B cell (primary cell): ENCODE results near the gene THOP1. TPM values are rescaled to one million over a fixed set of nuclear protein-coding genes. Genes with fewer than 3 reads are reported as not detected.

Experiments used
- ATAC-seq: fragments of 200-7000 bp; cut with Tn5 transposase; one replicate; pipeline ENCODE4 v1.10.0; 2021; ENCODE audit warnings: low read depth, mild to moderate bottlenecking, moderate number of reproducible peaks, moderate library complexity
- CTCF ChIA-PET: fragments of 350-600 bp; sonication (Branson Sonifier 250); formaldehyde crosslinking; loops from one replicate; lab custom pipeline; 2021; ENCODE audit warnings: antibody characterized with exemption, inconsistent platforms; lab: Charles Lee
- POLR2A ChIA-PET: fragments of 350-600 bp; sonication (Branson Sonifier 250); formaldehyde crosslinking; loops from one replicate; lab custom pipeline; 2021; ENCODE audit warnings: antibody characterized with exemption; lab: Charles Lee
- DNase-seq: peaks from one replicate; pipeline ENCODE4 v3.0.0; 2013
- H2AFZ ChIP-seq: 2 replicates; pipeline ENCODE4 v1.6.1; 2012; ENCODE audit warnings: mild to moderate bottlenecking, low read depth, low read length; ENCODE audit not compliant: insufficient read depth, poor library complexity, severe bottlenecking
- H3K27ac ChIP-seq, 2 donors: 1 replicate in 1 of 2; 2 replicates in 1 of 2; pipeline ENCODE4 v1.5.1; 2012 to 2013; ENCODE audit warnings: low read length in 2 of 2, mild to moderate bottlenecking in 2 of 2, moderate library complexity in 1 of 2
- H3K27me3 ChIP-seq, 4 experiments: fragments of 200-600 bp in 1 of 4; sonication (generic) in 1 of 4; replicated peaks in 1 of 4; 1 replicate in 2 of 4; 2 replicates in 2 of 4; pipeline versions ENCODE4 v1.6.1 to v1.7.0; 2013 to 2016; ENCODE audit warnings: low read length in 3 of 4, mild to moderate bottlenecking in 2 of 4, mixed read lengths in 1 of 4, moderate library complexity in 1 of 4; ENCODE audit not compliant: insufficient read depth in 4 of 4, control insufficient read depth in 3 of 4; ENCODE audit errors: control extremely low read depth in 1 of 4
- H3K36me3 ChIP-seq, 2 experiments: replicated peaks in 1 of 2; 1 replicate in 1 of 2; 2 replicates in 1 of 2; pipeline versions ENCODE4 v1.6.1 to v1.7.1; 2013; ENCODE audit warnings: low read length in 1 of 2; ENCODE audit not compliant: insufficient read depth in 2 of 2, control insufficient read depth in 1 of 2; ENCODE audit errors: control extremely low read depth in 1 of 2, extremely low read depth in 1 of 2
- H3K4me1 ChIP-seq, 2 donors: fragments of 200-600 bp in 1 of 2; sonication (generic) in 1 of 2; 1 replicate in 1 of 2; 2 replicates in 1 of 2; pipeline versions ENCODE4 v1.5.1 to v1.6.1; 2013 to 2017; ENCODE audit warnings: low read length in 2 of 2; ENCODE audit not compliant: control insufficient read depth in 2 of 2, insufficient read depth in 2 of 2
- H3K4me2 ChIP-seq: replicated peaks from 2 replicates; pipeline ENCODE3; 2012; ENCODE audit warnings: mild to moderate bottlenecking, low read depth, low read length; ENCODE audit not compliant: poor library complexity, severe bottlenecking
- H3K4me3 ChIP-seq, 5 experiments: fragments of 200-600 bp in 1 of 5; sonication (generic) in 1 of 5; 1 replicate in 3 of 5; 2 replicates in 2 of 5; pipeline versions ENCODE4 v1.5.1 to v1.7.0; 2011 to 2016; ENCODE audit warnings: low read length in 4 of 5, mild to moderate bottlenecking in 4 of 5, low read depth in 2 of 5, control low read depth in 1 of 5, moderate library complexity in 1 of 5; ENCODE audit not compliant: insufficient read depth in 1 of 5; ENCODE audit errors: control extremely low read depth in 1 of 5, extremely low read depth in 1 of 5
- H3K79me2 ChIP-seq: fragments of 200-600 bp; sonication (generic); one replicate; pipeline ENCODE4 v1.6.0; 2016; ENCODE audit warnings: low read length; ENCODE audit not compliant: control insufficient read depth, insufficient read depth
- H3K9ac ChIP-seq: fragments of 200-600 bp; sonication (generic); 2 replicates; pipeline ENCODE4 v1.6.1; 2017; ENCODE audit warnings: mild to moderate bottlenecking, low read length, moderate library complexity
- H3K9me3 ChIP-seq, 3 donors: one replicate each; pipeline versions ENCODE4 v1.6.1 to v1.7.1; 2013; ENCODE audit warnings: low read length in 2 of 3; ENCODE audit not compliant: control insufficient read depth in 2 of 3, insufficient read depth in 1 of 3; ENCODE audit errors: control extremely low read depth in 1 of 3
- H4K20me1 ChIP-seq: 2 replicates; pipeline ENCODE4 v1.6.0; 2012; ENCODE audit warnings: mild to moderate bottlenecking, low read length; ENCODE audit not compliant: insufficient read depth, control insufficient read depth, poor library complexity, severe bottlenecking
- H3K27ac Mint-ChIP-seq: one replicate; pipeline ENCODE4 v1.8.0; 2021; ENCODE audit warnings: mixed read lengths
- H3K27me3 Mint-ChIP-seq: one replicate; pipeline ENCODE4 v1.8.0; 2021; ENCODE audit warnings: mixed read lengths
- H3K4me1 Mint-ChIP-seq: one replicate; pipeline ENCODE4 v1.8.0; 2021; ENCODE audit warnings: mixed read lengths
- H3K4me3 Mint-ChIP-seq: one replicate; pipeline ENCODE4 v1.8.0; 2021; ENCODE audit warnings: mixed read lengths
- H3K9me3 Mint-ChIP-seq: one replicate; pipeline ENCODE4 v1.8.0; 2022; ENCODE audit warnings: mixed read lengths; ENCODE audit not compliant: insufficient read depth
- CTCF ChIP-seq: fragments of 200-600 bp; IDR thresholded peaks from one replicate; pipeline ENCODE4 v1.8.0; 2022; ENCODE audit warnings: antibody characterized with exemption, mild to moderate bottlenecking
- EZH2 ChIP-seq: IDR thresholded peaks from 2 replicates; pipeline ENCODE4 v1.6.1; 2012; ENCODE audit warnings: borderline replicate concordance, low read depth, mild to moderate bottlenecking, moderate library complexity, low read length; ENCODE audit not compliant: insufficient read depth, poor library complexity, severe bottlenecking
- WGBS: methylation state at CpG from one replicate; pipeline ENCODE4 v1.1.5; 2013; ENCODE audit warnings: missing lambda C conversion rate; ENCODE audit not compliant: insufficient coverage; 5-methylcytosine and 5-hydroxymethylcytosine counted together
- intact Hi-C: fragments of 100-400 bp; cut with micrococcal nuclease; formaldehyde crosslinking; loops from one replicate; pipeline ENCODE4 v1.10.0; 2022
- polyA plus RNA-seq: library from polyadenylated mRNA; depleted of rRNA; stranded (reverse); fragments of >200 nt; gene quantifications from 2 replicates; pipeline ENCODE4 v1.2.3, GENCODE V29; 2012
- total RNA-seq, 2 donors: library from RNA; stranded (reverse); fragments of 120-200 nt in 1 of 2; gene quantifications; 1 replicate in 1 of 2; 2 replicates in 1 of 2; pipeline versions ENCODE4 v1.2.3 to v1.2.4, GENCODE V29; 2013 to 2022

Gene THOP1
- total and polyA plus RNA-seq, 2 donors (not counting 1 experiment from before 2014, with no cell fraction given), result 54.3 to 56.4 TPM

GRCh38 chr19:2783781-2784145, 1.5 kb upstream of the THOP1 start:
- Histone ChIP-seq H3K79me2 (peaks cover 69% of the 10 kb centered on the region), H3K36me3 (peaks cover 0 to 3% of the 10 kb centered on the region in 2 experiments), H3K4me1 (peaks cover 23 to 39% of the 10 kb centered on the region in 2 donors), H3K9me3 (no peaks in the 10 kb centered on the region), H2AFZ (no peak overlapping the region), H3K9ac (peak overlapping the region; percentile 96), H3K27me3 (no peaks in the 10 kb centered on the region), H4K20me1 (peaks cover 10% of the 10 kb centered on the region), H3K4me3 (peak overlapping the region; percentile 13 to 99 (median 62)), H3K27ac (peak overlapping the region; percentile 61 to 95), H3K4me2 (peak overlapping the region; percentile 96)
- TF ChIP-seq EZH2 (no peak), CTCF (no peak)
- Mint-ChIP-seq H3K27me3 (no peaks in the 10 kb centered on the region), H3K4me3 (peak overlapping the region; percentile 91), H3K27ac (peak overlapping the region; percentile 97), H3K9me3 (no peaks in the 10 kb centered on the region), H3K4me1 (peaks cover 60% of the 10 kb centered on the region)
- DNase-seq, result no peak
- CTCF ChIA-PET, result interaction anchor here (1.0 to 2.7 kb wide), 3 partner anchors 34 to 57 kb away, joined by 3 to 9 read pairs (median 4); partner anchors contain the start of gene ZNF555
- POLR2A ChIA-PET, result interaction anchor here (0.6 to 1.5 kb wide), 3 partner anchors 82 to 526 kb away, joined by 3 to 4 read pairs (median 3); no protein-coding TSS in a partner anchor
- intact Hi-C loops, result loop anchor here (1.0 kb wide), 5 partner anchors 43 to 356 kb away; partner anchors contain the start of genes SLC39A3, TIMM13 and ZNF555
- ATAC-seq, result no peak
- 90% methylated on average over 3 of the region's 7 CpGs for WGBS

- no peak overlapping the region for H2AFZ ChIP-seq
- no peak overlapping the region for H3K4me3 ChIP-seq
- Mint-ChIP-seq H3K9me3 (no peaks in the 10 kb centered on the region), H3K27ac (peak overlapping the region; percentile 56), H3K4me1 (peaks cover 56% of the 10 kb centered on the region), H3K4me3 (peak overlapping the region; percentile 61), H3K27me3 (no peaks in the 10 kb centered on the region)
- H3K79me2 ChIP-seq, result peaks cover 57% of the 10 kb centered on the region
- ATAC-seq (no peak), DNase-seq (no peak)
- H3K4me1 ChIP-seq, result peaks cover 21 to 47% of the 10 kb centered on the region in 2 donors
- no peak overlapping the region for H3K4me2 ChIP-seq
- no peak overlapping the region for H3K27ac ChIP-seq
- intact Hi-C loops, result no loop called here
- H3K36me3 ChIP-seq, result peaks cover 0 to 15% of the 10 kb centered on the region in 2 experiments
- TF ChIP-seq EZH2 (no peak), CTCF (no peak)
- CTCF ChIA-PET, result no interaction called here
- H4K20me1 ChIP-seq, result peaks cover 4% of the 10 kb centered on the region
- WGBS, result 82% methylated on average over 7 of the region's 8 CpGs
- no peak overlapping the region for H3K9ac ChIP-seq
- no peaks in the 10 kb centered on the region for H3K27me3 ChIP-seq
- POLR2A ChIA-PET, result no interaction called here
- H3K9me3 ChIP-seq, result no peaks in the 10 kb centered on the region
Observed at GRCh38 chr19:2787115-2787514, 1.8 kb downstream of the THOP1 start.
